HL-60 (cell line): ENCODE results near the gene HCFC1.

ENCODE experiments used
- DNase-seq, 2 experiments: peaks; one replicate each; pipeline ENCODE4 v3.0.0-alpha.2; 2010 to 2020; ENCODE audit warnings: low read depth in 1 of 2, low spot score in 1 of 2
- H3K27ac ChIP-seq: fragments of 250-450 bp; sonication (Bioruptor Pico); replicated peaks from 2 replicates; pipeline ENCODE4 v1.5.1; 2020; ENCODE audit warnings: mild to moderate bottlenecking, moderate library complexity
- H3K27me3 ChIP-seq: fragments of 250-450 bp; sonication (Bioruptor Pico); 2 replicates; pipeline ENCODE4 v1.5.1; 2021; ENCODE audit warnings: mild to moderate bottlenecking, moderate library complexity; ENCODE audit not compliant: insufficient read depth, poor library complexity, severe bottlenecking
- H3K4me3 ChIP-seq: replicated peaks from 2 replicates; pipeline ENCODE4 v1.5.1; 2011; ENCODE audit warnings: mild to moderate bottlenecking, control low read depth, low read length; ENCODE audit not compliant: insufficient read depth
- CTCF ChIP-seq: IDR thresholded peaks from one replicate; pipeline ENCODE4 v1.5.1; 2011; ENCODE audit warnings: low read length, control low read depth, inconsistent platforms; ENCODE audit not compliant: insufficient read depth
- GABPA ChIP-seq: IDR thresholded peaks from 2 replicates; pipeline ENCODE4 v1.6.1; 2012; ENCODE audit warnings: low read depth
- POLR2AphosphoS5 ChIP-seq: IDR thresholded peaks from 2 replicates; pipeline ENCODE4 v1.6.1; 2012; ENCODE audit warnings: low read depth
- REST ChIP-seq: IDR thresholded peaks from 2 replicates; pipeline ENCODE4 v1.6.1; 2012; ENCODE audit warnings: low read depth; ENCODE audit not compliant: insufficient replicate concordance
- SPI1 ChIP-seq: IDR thresholded peaks from 2 replicates; pipeline ENCODE4 v1.6.1; 2012; ENCODE audit warnings: low read depth, mild to moderate bottlenecking, borderline replicate concordance

HCFC1 gene

GRCh38 chrX:154014429-154015380 lies 43.1 kb upstream of the HCFC1 start:
- no peak for DNase-seq
- no peak for TF ChIP-seq POLR2AphosphoS5
- Histone ChIP-seq H3K4me3 (no peak overlapping the region), H3K27ac (peak overlapping the region; percentile 93), H3K27me3 (no peaks in the 10 kb centered on the region)

- DNase-seq: peak; percentile 24 to 47
- Histone ChIP-seq H3K27ac (0 out of 2 replicates have a peak overlapping the region, but pooled peaks have one; percentile 1), H3K4me3 (no peak overlapping the region), H3K27me3 (no peaks in the 10 kb centered on the region)
- peak; percentile 63 for TF ChIP-seq CTCF
- TF ChIP-seq GABPA: no peak
Measured at GRCh38 chrX:154013614-154014360, 42.2 kb upstream of the HCFC1 start.

DNA sequence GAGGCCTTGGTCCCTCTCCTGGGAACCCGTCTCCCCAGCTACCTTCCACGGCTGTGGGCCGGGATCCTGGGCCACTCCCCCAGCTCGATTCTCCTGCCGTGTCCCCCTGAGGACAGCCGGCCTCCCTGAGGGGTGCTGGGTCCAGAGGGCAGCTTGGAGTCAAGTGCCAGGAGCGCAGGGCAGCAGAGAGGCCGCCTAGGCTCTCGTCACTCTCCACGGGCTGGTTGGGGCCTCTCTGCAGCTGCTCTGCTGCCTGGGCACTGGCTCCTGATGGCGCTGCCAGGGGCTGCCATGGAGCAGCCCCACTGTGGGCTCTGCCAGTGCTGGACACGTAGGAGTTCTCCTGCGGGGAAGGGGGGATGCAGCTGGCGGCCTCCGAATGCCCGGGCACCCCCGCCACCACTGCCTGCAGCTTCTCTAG lies 41.4 kb upstream of the HCFC1 start:
- Histone ChIP-seq H3K27me3 (no peaks in the 10 kb centered on the region), H3K4me3 (no peak overlapping the region), H3K27ac (peak overlapping the region; percentile 1; the same call in 1 of the 2 replicates)
- DNase-seq: no peak
- TF ChIP-seq SPI1: no peak
- no peak for TF ChIP-seq CTCF
- no peak for TF ChIP-seq GABPA
- TF ChIP-seq POLR2AphosphoS5: no peak
- TF ChIP-seq REST: no peak

GRCh38 chrX:154012336-154012991 lies 40.8 kb upstream of the HCFC1 start:
- peak overlapping the region; percentile 1; the same call in 1 of the 2 replicates for H3K27ac ChIP-seq
- no peak overlapping the region for H3K4me3 ChIP-seq
- TF ChIP-seq SPI1 (no peak), CTCF (no peak)
- no peaks in the 10 kb centered on the region for H3K27me3 ChIP-seq
- no peak for DNase-seq
